ENCODE data around the gene LCN12.

DNA sequence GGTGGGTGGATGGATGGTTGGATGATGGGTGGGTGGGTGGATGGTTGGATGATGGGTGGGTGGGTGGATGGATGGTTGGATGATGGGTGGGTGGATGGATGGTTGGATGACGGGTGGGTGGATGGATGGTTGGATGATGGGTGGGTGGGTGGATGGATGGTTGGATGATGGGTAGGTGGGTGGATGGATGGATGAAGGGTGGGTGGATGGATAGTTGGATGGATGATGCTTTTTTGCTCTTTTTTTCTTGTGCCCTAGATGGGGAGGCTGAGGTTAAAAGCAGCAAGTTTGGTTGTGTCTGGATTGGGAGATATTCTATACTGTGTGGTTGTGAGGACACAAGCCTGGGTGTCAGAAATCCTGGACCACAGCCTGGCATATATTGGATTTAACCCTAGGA lies 5.4 kb downstream of the LCN12 start:
- TF ChIP-seq, protein P1, sequence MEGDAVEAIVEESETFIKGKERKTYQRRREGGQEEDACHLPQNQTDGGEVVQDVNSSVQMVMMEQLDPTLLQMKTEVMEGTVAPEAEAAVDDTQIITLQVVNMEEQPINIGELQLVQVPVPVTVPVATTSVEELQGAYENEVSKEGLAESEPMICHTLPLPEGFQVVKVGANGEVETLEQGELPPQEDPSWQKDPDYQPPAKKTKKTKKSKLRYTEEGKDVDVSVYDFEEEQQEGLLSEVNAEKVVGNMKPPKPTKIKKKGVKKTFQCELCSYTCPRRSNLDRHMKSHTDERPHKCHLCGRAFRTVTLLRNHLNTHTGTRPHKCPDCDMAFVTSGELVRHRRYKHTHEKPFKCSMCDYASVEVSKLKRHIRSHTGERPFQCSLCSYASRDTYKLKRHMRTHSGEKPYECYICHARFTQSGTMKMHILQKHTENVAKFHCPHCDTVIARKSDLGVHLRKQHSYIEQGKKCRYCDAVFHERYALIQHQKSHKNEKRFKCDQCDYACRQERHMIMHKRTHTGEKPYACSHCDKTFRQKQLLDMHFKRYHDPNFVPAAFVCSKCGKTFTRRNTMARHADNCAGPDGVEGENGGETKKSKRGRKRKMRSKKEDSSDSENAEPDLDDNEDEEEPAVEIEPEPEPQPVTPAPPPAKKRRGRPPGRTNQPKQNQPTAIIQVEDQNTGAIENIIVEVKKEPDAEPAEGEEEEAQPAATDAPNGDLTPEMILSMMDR (IDR thresholded peaks at IDR 0.05) = no peak
- no peak for TF ChIP-seq POLR2A (IDR thresholded peaks at IDR 0.05; ENCODE audit: low read depth)
- no peak for TF ChIP-seq POLR2AphosphoS5 (IDR thresholded peaks at IDR 0.05)
